HCT116 (cell line): ENCODE measurements around the gene ZEB2.

ENCODE experiments used
- ATF3 ChIP-seq: IDR thresholded peaks from 2 replicates; pipeline ENCODE4 v1.6.1; 2012
- CEBPB ChIP-seq: IDR thresholded peaks from 2 replicates; pipeline ENCODE4 v1.6.1; 2012; ENCODE audit warnings: low read depth
- CTCF ChIP-seq, 3 experiments: fragments of 200-600 bp in 1 of 3; sonication (generic) in 1 of 3; IDR thresholded peaks in 2 of 3; conservative IDR thresholded peaks in 1 of 3; 2 replicates each; pipeline ENCODE4 v1.5.1; 2012 to 2017; ENCODE audit warnings: low read depth in 2 of 3, low read length in 2 of 3, antibody characterized with exemption in 1 of 3, borderline replicate concordance in 1 of 3, control low read depth in 1 of 3, mild to moderate bottlenecking in 1 of 3, mixed read lengths in 1 of 3, mixed run types in 1 of 3, moderate library complexity in 1 of 3; ENCODE audit not compliant: insufficient read depth in 1 of 3
- ELF1 ChIP-seq: IDR thresholded peaks from 2 replicates; pipeline ENCODE4 v1.6.1; 2012; ENCODE audit warnings: low read depth, borderline replicate concordance
- EZH2 ChIP-seq: fragments of 200-600 bp; sonication (generic); IDR thresholded peaks from 2 replicates; pipeline ENCODE4 v1.6.1; 2017; ENCODE audit warnings: antibody characterized with exemption, mixed run types
- EZH2phosphoT487 ChIP-seq: fragments of 200-600 bp; IDR thresholded peaks from 2 replicates; pipeline ENCODE4 v1.6.1; 2018; ENCODE audit warnings: antibody characterized with exemption, borderline replicate concordance
- JUND ChIP-seq: IDR thresholded peaks from 2 replicates; pipeline ENCODE4 v1.6.1; 2012
- MAX ChIP-seq: IDR thresholded peaks from 2 replicates; pipeline ENCODE4 v1.6.1; 2012
- POLR2A ChIP-seq: IDR thresholded peaks from 2 replicates; pipeline ENCODE4 v1.7.0; 2011; ENCODE audit warnings: borderline replicate concordance; ENCODE audit not compliant: insufficient read depth, insufficient read length; ENCODE audit errors: extremely low read depth
- POLR2AphosphoS5 ChIP-seq: IDR thresholded peaks from 2 replicates; pipeline ENCODE4 v1.6.1; 2011; ENCODE audit warnings: mild to moderate bottlenecking, low read depth, low read length, moderate library complexity
- RAD21 ChIP-seq: IDR thresholded peaks from 2 replicates; pipeline ENCODE4 v1.6.1; 2012; ENCODE audit warnings: low read depth, mild to moderate bottlenecking
- SIN3A ChIP-seq: IDR thresholded peaks from 2 replicates; pipeline ENCODE4 v1.6.1; 2012; ENCODE audit warnings: low read depth

- no peak for TF ChIP-seq CTCF (IDR thresholded peaks at IDR 0.05 in 2 of 3, conservative IDR thresholded peaks at IDR 0.05 in 1 of 3; ENCODE audit: borderline replicate concordance in 1 of 3, insufficient read depth in 1 of 3, low read depth in 2 of 3, low read length in 2 of 3)
- TF ChIP-seq EZH2, result no peak
- no peak for TF ChIP-seq ELF1
- no peak for TF ChIP-seq EZH2phosphoT487
- no peak for TF ChIP-seq POLR2AphosphoS5
- TF ChIP-seq POLR2A, result no peak
- no peak for TF ChIP-seq RAD21
- no peak for TF ChIP-seq SIN3A
- no peak for TF ChIP-seq JUND
- no peak for TF ChIP-seq ATF3
- TF ChIP-seq MAX, result no peak
- TF ChIP-seq CEBPB, result no peak
These were observed 163.5 kb downstream of the ZEB2 start for GRCh38 chr2:144356402-144356801.
